DMS53 (cell line): ENCODE data around the gene CRY1.

ENCODE experiments used
- DNase-seq: peaks from one replicate; lab custom pipeline; 2025; lab: John Stamatoyannopoulos, UW

The CRY1 gene

GRCh38 chr12:107093417-107094182, at the start of gene CRY1:
Gene CRY1, minus strand, starts transcription at chr12:107093549. Its CDS starts 588 bp downstream, at chr12:107092961.
- peak; percentile 99 for DNase-seq

- no peak for DNase-seq
Measured at GRCh38 chr12:107139787-107140186, 46.4 kb upstream of the CRY1 start.

DNA sequence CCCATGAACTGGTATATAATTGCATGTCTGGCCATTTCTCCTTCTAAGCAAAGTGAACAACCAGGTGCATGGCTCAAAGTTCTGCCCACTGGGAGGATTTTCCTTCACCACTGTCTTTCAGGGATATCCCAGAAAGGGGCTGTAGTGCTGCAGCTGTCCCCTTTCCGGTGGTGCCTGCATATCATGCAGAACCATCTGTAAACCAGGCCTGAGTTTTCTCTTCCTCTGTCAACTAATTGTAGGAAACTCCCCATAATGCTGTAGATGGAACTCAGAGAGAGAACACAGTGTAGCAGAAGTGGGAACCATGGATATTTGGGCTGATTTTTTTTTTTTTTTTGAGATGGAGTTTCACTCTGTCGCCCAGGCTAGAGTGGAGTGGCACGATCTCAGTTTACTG, 45.6 kb upstream of the CRY1 start:
- no peak for DNase-seq

GRCh38 chr12:107135177-107135576, 41.8 kb upstream of the CRY1 start:
- DNase-seq, result no peak

DNA sequence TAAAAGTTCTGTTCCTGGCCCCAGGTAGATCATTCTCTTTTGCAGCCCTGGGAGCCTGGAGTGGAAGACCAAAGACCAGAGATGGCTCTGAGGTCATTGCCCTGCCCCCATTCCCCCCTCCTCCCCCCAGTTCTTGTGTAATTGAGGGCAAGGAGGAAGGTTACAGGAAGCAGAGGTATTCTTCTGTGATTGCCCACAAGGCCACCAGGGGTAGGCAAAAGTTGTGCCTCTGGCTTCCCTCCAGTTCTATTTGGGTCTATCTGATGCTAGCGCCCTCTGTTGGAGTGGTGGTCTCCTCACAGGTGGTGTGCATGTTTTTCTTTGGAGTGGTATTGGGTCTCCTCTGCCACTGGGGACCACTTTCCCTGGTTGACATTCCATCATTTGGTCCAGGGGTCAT, 41.2 kb upstream of the CRY1 start:
- peak; percentile 69 for DNase-seq

DNA sequence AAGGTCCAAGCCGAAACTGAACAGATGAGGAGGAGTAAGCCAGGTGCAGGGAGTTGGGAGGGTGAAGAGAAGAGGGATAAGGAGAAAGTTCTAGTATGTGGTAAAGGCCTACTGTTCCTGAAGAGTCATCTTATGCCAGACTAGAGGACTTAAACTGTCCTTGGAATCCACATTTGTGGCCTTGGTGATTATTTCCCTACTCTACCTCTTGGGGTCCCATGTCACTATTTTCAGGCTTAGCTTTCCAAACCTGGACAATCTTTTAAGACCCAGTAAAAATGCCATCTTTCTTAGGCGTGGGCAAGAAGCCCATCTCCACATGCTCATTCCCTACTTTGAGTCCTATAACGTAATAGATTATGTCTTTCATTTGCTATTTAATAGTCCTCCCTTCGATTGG, 40.1 kb upstream of the CRY1 start:
- DNase-seq, result no peak

GRCh38 chr12:107131832-107132616, 38.7 kb upstream of the CRY1 start:
- DNase-seq, result peak; percentile 83

DNA sequence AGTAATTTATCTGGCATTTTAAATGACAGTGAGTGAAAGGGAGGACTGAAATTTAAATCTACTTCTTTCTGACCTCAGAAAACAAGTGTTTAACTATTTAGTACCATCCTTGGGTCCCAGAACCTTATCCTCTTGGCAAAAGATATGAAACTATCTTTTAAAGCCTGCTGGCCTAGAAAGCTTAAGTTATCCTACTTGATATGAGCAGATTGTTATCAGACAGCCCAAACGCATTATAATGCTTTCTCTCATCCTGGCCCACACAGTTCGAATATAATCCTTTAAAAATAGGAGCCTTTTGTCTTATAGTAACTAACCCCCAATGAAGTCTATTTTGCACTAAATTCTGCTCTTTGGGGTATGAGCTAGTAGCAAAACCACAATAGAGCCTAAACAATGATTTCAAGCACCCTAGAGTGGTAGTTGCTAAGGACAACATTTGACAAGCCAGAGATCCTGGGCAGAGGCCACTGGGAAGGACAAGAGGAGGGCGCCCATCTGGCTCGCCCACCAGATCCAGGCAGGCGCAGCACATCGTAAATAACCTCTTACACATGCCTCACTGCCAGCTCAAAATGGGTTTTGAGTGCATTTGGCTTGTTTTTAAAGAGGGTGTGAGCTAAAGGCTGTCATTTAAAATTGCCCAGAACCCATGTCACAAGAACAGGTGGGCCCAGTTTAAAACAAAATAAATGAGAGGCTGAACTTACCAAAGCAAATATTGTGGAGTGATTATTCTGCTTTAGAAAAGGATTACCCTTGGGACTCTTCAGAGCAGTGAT, 37.7 kb upstream of the CRY1 start:
- DNase-seq, result peak; percentile 25

- no peak for DNase-seq
Measured at GRCh38 chr12:107129315-107129930, 36.1 kb upstream of the CRY1 start.

DNA sequence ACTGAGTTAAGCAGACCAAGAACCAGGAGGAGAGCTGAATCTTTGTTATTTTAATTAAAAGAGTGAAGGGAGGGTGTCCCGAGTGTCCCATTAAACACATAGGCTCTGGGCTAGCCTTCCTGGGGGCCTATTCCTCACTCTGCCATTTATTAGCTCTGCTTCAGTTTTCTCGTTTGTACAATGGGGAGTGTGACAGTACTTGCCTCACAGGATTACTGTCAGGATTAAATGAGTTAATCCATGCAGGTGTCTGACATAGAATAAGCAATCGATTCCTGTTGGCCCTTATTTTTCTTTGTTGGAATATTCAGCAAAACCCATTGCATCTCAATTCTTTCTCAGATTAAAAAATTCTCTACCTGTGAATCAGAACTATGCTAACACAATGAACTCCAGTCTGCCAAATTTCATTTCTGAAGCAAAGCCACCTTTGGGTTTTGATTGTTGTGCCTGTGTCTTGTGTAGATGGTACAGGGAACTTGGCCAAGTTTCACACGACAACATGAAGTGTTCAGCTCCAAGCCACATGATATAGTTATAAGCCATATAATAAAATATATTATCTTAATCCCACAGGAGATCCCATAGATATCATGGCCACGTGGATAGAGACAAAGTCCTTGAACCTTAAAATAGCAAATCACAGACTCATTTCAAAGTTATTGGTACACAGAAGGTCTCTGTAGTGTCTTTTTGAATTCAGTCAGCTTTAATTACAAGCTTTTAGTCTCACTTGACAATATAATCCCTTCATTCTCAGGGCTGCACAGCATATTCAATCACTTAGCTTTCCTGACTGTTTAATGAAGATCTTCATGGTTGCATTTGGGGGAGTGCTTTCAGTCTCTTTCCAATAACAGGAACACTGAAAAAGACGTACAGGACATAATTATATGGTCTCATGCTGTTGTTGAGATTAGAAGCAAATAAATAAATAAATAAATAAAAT, 34.4 kb upstream of the CRY1 start:
- no peak for DNase-seq

- peak; percentile 24 for DNase-seq
Measured at GRCh38 chr12:107126796-107127481, 33.6 kb upstream of the CRY1 start.

DNA sequence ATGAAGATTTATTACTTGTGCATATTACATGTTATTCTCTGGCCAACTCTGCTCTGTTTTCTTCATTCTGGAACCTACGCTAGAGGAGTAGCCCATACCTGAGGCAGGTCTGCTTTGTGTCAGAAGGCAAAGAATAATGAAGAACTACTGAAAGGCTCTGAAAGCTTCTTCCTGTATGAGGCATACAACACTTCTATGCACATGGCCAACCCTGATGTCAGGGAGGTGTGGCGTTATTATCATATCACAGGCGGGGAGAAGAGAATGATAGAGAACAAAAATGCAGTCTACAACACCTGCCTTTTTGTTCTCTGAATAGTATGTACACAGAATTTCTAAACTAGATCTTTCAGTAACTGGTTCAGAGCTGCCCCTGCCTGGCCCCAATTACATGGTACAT, 32.5 kb upstream of the CRY1 start:
- DNase-seq, result no peak

GRCh38 chr12:107122452-107122958, 29.2 kb upstream of the CRY1 start:
- no peak for DNase-seq

DNA sequence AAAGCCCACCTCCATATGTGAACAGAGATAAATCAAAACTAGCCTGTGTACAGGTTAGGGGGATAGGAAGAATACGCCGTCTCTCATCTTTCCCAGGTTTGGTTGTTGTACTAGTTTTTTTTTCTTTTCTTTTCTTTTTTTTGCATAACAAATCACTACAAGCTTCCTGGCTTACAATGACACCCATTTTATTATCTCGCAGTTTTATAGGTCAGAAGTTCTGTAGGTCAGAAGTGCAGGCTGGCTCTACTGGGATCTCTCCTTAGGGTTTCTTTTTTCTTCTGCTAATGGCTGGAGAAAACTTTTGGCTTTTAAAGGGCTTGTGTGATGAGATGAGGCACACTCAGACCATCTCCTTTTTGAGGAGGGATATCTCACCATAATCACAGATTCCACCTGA, 25.7 kb upstream of the CRY1 start:
- DNase-seq, result no peak

GRCh38 chr12:107118624-107119023, 25.3 kb upstream of the CRY1 start:
- no peak for DNase-seq

- no peak for DNase-seq
Measured at GRCh38 chr12:107115119-107115518, 21.8 kb upstream of the CRY1 start.

DNA sequence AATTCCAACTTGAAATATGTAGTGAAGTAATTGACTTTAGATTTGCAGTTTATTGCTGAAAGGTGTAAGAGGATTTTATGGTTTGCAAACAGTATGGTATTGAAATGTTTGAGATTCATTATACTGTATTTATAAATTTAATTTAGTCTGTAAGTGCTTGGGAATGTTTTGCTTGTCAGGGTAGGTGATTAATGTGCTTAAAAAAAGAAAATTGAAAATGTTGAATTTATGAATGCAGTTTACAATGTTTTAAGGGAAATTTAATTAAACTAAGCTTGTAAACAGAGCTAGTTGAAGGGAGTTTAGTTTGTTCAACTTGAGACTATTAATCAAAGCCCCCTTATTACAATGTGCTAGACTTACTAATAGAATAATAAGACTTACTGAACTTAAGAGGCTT, 18.0 kb upstream of the CRY1 start:
- no peak for DNase-seq

- DNase-seq, result no peak
Measured at GRCh38 chr12:107109726-107110719, 16.7 kb upstream of the CRY1 start.

DNA sequence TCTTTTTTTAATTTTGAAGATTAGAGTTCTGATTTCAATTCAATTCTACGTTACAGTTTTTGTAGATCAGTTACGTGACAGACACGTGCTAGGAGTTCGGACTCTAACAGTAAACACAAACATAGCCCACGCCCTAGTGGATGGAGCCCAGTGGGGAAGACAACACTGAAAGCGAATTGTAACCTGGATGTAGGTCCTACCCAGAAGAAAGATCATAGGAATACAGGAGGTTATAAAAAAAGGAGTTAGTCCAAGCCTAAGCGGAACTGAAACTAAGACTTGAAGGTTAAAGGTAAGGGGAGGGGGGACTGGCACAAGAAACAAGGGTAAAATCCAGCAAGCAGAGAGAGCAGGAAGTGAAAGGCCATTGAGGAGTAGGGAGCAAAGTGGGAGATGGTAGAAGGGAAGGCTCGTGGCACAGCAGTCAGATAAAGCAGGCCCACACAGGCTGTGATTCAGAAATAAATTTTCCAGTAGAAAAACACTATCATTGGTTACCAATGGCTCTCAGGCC, 15.7 kb upstream of the CRY1 start:
- no peak for DNase-seq
